Neural cell (in vitro differentiated cells): Measurements from ENCODE around the gene POTEM.
"Not testable (repeated sequence)": the region's sequence is repeated elsewhere in the genome, so short reads cannot be mapped to it uniquely, and the experiment has no call there.

ENCODE experiments used
- TAF1 ChIP-seq: IDR thresholded peaks from 2 replicates; pipeline ENCODE4 v1.6.1; 2012; ENCODE audit warnings: low read depth
- TF ChIP-seq, protein P1 (sequence below): fragments of 450-650 bp; IDR thresholded peaks from 2 replicates; pipeline ENCODE4 v1.5.1; 2014; ENCODE audit warnings: antibody characterized with exemption, mild to moderate bottlenecking, moderate library complexity; ENCODE audit not compliant: poor library complexity, severe bottlenecking

DNA sequence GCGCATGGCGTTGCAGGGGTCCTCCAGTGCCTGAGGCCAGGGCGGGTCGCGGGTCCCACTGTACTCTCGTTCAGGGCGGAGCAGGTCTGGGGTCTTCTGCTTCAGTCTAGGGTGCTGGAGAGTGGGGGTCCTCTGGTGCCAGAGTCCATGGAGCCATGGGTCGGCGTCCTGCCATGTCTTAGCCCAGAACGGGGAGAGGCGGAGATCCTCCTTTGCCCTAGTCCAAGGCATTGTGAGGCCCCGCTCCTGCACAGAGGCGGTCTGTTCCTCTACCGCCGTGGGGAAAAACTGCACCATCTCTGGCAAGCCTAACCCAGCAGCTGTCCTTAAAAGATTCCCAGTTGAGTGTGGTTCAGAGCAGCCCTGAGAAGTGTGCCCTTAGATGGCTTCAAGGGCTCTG lies 71.6 kb downstream of the POTEM start:
- not testable (repeated sequence) for TF ChIP-seq TAF1
- TF ChIP-seq, protein P1, sequence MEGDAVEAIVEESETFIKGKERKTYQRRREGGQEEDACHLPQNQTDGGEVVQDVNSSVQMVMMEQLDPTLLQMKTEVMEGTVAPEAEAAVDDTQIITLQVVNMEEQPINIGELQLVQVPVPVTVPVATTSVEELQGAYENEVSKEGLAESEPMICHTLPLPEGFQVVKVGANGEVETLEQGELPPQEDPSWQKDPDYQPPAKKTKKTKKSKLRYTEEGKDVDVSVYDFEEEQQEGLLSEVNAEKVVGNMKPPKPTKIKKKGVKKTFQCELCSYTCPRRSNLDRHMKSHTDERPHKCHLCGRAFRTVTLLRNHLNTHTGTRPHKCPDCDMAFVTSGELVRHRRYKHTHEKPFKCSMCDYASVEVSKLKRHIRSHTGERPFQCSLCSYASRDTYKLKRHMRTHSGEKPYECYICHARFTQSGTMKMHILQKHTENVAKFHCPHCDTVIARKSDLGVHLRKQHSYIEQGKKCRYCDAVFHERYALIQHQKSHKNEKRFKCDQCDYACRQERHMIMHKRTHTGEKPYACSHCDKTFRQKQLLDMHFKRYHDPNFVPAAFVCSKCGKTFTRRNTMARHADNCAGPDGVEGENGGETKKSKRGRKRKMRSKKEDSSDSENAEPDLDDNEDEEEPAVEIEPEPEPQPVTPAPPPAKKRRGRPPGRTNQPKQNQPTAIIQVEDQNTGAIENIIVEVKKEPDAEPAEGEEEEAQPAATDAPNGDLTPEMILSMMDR: not testable (repeated sequence)
